GM18507 (cell line): ENCODE measurements around the gene FAM120A.

Experiments
- DNase-seq: peaks from one replicate; pipeline ENCODE4 v3.0.0; 2011; ENCODE audit warnings: low read depth; ENCODE audit not compliant: insufficient read length; ENCODE audit errors: extremely low spot score
- FAIRE-seq: peaks from 2 replicates; lab custom pipeline; 2011; peaks lifted over from hg19 to GRCh38; lab: Jason Lieb, UNC

Gene FAM120A

DNA sequence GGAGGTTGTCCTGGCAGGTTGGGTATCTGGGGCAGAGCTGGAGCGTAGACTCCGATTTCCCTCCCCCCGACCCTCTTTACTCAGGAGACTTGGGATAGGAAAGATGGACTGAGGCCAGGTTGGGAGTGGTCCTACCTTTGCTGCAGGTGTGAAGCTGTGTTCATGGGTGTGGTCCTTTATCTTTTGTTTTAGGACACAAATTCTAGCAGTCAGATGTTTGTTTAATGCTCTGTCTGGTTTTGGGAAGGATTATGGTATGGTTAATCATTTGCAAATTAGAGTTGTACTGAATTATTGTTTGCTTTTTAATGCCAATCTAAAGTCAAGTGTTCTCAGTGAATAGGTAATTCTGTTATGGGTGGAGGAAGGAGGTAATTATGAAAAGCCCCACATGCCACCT is 16.0 kb downstream of the FAM120A start:
- no peak for FAIRE-seq
- no peak for DNase-seq

DNA sequence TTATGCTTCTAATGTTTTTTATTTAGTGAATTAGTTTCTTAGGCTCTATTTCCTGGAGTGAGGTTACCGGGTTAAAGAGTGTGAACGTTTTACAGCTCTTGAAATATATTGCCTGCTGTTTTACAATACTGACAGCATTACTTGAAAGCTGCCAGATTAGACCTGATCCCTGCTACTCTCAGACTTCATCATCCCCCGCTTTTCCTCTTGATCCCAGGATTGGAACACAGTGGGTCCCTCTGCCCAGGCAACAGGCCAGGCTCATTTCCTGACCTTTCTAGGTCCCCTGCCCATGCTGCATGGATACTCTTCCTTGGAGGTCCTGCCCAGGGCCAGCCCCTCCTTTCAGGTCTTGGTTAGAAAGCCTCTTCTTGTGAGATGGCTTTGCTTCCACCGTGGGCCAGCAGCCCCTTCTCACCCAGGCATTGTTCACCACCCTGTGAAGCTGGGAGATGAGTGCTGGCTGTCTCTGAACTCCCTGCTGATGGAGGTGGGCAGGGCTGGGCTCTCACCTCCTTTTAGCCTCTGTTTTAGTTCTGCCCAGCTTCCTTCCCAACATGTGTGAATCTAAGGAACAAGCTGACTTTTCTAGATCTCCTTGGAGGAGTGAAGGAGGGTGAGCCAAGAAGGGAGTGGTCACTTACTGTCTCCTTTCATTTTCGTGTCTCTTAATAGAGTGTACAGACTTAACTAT is 17.4 kb downstream of the FAM120A start:
- DNase-seq (no peak), FAIRE-seq (no peak)

DNA sequence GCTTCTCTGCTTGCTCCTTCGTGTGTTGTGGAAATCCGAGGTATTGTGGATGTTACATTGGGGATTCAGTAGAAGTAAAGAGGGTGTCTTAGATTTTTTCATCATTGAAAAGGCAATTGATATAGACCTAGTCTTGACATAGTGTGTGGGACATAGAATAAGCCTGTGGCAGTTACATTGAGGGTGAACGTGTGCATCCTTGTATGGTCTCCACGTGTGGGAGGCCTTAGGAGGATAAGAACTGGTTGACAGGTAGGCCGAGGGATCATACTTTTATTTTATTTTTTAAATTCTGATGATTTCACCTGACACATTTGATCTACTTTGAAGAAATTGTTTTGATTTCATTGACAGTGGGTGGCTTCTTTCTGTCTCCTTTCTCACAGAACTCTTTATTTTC is 18.9 kb downstream of the FAM120A start:
- DNase-seq (no peak), FAIRE-seq (no peak)

DNA sequence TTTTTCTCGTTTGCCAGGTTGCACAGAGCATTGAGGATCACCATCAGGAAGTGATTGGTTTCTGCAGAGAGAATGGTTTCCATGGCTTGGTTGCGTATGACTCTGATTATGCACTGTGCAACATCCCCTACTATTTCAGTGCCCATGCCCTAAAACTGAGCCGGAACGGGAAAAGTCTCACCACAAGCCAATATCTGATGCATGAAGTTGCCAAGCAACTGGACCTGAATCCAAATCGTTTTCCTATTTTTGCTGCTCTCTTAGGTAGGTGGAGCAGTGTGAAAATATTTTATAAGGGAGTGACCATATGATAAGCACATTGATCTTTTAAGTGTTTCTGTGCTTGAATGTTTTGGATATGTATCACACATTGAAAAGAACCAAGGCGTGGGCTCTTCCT is 19.6 kb downstream of the FAM120A start:
- no peak for DNase-seq
- FAIRE-seq: no peak

DNA sequence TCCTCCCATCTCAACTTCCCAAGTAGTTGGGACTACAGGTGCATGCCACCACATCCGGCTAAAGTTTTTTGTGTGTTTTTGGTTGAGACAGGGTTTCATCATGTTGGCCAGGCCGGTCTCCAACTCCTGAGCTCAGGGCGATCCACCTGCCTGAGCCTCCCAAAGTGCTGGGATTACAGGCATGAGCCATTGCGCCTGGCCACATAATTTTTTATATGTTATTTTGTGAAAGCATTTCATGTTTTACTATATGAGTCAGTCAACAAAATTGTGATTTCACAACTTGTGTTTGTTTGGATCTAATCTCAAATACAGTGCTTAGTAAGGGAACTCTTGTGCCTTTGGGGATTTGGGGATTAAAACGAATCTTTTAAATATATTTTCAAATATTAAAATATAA is 21.9 kb downstream of the FAM120A start:
- FAIRE-seq (no peak), DNase-seq (no peak)

DNA sequence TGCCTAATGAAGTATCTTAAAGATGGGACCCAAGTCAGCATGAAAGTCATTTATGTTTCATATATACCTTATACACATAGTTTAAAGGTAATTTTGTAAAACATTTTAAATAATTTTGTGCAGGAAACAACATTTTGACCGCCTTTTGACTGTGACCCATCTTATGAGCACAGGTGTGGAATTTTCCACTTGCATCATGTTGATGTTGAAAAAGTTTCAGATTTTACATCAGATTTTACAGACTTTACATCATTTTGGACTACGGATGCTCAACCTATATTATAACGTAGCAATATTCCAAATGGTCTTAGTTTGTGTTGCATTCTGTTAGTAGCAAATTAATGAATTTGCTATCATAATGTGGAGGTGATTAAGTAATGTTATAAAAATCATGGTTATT is 23.6 kb downstream of the FAM120A start:
- FAIRE-seq (no peak), DNase-seq (no peak)

DNA sequence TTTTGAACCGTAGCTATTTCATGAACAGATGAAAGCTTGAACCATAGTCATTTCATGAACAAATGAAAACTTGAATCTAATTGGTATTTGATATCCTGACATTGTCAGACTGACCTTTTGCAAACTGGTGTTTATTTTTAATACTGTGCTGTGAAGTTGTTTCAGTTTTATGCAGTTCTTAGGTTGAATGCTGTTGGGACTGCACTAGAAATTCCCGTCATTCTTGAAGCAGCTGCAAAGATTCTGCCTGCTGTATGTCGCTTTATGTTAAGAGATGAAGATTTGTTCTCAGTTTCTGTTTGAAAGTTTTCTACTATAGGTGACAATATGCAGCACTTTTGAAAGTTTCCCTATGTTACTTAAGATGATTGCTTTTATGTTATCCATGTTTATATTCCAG is 24.4 kb downstream of the FAM120A start:
- DNase-seq: no peak
- FAIRE-seq: peak; percentile 21

DNA sequence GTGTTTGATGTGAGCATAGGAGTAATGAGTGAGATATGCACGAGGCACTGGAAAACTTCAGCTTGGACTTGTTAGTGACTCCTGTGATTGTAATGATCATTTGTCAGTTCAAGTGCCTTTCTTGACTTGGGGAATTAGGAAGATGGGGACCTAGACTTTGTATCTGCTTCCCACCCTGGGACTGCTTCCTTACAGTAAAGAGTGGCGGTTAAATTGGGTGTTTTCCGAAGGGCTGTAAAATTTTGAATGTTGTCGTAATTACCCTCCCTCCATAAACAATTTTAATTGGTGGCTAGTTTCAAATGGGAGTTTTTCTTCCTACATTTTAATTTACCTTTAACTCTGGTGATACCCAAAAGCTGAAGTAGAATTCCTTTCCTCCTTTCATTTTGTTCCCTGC is 25.4 kb downstream of the FAM120A start:
- DNase-seq: no peak
- no peak for FAIRE-seq

DNA sequence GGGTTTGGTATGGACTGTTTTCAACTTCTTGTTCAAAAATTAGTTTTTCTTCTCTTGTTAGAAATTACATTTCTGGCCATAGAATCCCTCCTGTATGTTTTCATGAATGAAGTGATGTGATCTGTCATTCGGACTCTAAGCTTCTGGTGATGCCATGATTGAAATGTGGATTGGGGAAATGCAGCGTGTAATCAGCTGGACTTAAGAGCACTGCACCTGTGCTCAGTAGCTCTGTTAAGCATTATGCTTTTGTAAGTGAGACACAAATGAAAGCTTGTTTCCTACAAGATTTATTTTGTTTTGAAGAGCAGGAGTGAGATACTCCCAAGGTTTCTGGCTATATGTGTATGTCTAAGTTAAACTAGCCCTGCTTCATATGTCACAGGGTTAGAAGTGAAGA is 25.9 kb downstream of the FAM120A start:
- no peak for FAIRE-seq
- DNase-seq: no peak

DNA sequence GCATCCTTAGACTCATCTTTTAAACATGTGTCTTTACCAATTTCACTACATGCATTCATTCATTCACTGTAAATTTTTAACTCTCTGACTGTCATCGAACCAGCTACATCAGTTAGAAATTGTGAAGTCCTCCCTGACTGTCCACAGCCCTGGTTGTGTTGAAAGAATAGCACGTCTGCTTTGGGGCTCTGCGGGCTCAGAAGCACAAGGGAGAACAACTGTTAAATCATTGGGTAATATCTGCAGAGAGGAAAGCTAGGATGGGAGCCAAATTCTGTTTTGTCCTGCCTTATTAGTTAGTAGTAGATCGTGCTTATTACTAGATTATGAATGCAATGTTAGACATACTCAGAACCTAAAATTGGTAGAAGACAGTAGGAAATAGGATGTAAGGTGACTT is 28.2 kb downstream of the FAM120A start:
- DNase-seq (no peak), FAIRE-seq (no peak)

DNA sequence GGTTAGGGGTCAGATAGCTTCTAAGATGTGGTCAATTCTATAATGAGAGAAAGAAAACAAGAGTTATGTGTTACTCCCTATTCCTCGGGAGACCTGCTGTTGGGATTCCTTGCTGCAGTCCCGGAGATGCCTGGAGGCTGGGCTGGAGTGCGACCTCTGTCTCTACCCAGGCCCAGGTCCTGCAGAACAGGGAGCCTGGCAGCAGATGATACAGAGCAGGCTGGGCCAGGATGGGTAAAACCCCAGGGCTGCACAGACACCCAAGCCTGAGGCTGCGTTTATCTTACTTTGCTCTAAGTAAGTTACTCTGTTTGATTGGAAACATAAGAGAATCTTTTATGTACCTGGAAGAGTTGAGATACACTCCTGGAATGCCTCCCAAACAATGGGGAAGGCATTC is 28.8 kb downstream of the FAM120A start:
- no peak for FAIRE-seq
- no peak for DNase-seq

DNA sequence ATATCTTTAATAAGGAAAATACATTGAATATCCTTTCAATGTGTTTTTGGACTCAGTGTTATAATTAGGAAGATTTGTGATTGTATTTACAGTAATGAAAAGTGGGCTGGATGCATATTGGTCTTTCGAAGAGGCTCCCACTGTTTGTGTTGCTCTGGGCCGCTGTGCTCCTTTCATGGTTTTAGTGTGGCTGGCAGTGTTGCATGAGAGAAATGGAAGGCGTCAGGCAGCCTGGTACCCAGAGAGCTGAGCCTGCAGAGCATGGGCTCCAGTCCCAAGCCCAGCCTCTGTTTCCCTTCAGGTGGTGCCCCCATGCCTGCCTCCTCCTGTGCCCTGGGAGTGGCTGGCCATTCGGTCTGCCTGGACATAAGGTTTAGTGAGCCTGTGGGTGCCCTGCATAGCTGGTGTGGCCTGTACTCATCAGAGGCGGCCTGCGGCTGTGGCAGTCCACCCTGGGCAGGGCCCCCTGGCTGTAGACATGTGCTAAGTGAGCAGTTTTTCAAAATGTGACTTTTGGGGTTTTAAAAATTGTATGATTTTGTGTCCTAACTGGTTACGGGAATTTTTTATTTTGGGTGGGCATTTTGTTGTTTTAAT is 29.3 kb downstream of the FAM120A start:
- no peak for FAIRE-seq
- no peak for DNase-seq

DNA sequence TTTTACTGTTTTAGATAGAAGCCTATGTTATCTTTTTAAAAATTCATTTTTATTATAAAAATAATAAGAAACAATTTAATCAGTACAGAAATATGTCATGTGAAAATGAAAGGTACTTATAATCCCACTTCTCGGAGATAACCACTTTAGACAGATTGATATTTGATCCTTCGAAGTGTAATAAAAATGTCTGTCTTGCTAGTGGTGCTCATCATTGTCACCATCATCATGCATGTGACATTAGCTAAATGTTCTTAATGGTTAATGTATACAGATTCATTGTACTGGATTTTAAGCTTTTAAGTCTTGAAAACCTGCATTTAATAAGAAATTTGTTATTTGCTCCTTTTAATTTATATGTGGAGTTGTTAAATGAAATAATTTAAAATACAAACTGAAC is 32.0 kb downstream of the FAM120A start:
- FAIRE-seq (no peak), DNase-seq (no peak)

DNA sequence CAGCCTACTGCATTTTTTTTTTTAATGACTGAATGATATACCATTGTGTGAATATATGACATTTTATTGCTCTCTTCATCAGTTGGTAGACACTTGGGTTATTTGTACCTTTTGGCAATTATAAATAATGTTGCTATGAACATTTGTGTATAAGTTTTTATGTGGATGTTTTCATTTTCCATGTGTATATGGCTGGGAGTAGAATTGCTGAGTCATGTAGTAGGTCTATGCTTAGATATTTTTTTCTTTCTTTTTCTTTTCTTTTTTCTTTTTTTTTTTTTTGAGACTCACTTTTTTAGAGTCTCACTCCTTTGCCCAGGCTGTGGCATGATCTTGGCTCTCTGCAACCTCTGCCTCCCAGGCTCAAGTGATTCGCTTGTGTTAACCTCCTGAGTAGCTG is 34.8 kb downstream of the FAM120A start:
- DNase-seq (no peak), FAIRE-seq (no peak)

DNA sequence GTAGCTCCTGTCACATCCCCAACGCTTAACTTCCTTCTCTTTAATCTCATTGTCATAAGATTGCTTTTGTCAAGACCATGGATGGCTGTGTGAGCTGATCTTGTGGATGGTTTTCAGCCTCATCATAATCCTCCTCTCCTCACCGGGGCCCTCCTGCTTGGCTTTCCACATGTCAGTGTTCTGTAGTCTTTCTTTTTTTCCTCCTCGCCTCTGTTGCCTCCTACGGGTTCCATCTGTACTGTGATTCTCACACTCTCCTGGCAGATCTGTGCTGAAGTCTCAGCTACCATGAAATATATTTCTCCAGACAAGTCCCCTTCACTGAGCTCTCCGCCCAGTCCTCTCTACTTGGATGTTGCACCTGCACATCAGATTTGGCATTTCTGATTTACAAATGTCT is 36.8 kb downstream of the FAM120A start:
- FAIRE-seq (no peak), DNase-seq (no peak)

DNA sequence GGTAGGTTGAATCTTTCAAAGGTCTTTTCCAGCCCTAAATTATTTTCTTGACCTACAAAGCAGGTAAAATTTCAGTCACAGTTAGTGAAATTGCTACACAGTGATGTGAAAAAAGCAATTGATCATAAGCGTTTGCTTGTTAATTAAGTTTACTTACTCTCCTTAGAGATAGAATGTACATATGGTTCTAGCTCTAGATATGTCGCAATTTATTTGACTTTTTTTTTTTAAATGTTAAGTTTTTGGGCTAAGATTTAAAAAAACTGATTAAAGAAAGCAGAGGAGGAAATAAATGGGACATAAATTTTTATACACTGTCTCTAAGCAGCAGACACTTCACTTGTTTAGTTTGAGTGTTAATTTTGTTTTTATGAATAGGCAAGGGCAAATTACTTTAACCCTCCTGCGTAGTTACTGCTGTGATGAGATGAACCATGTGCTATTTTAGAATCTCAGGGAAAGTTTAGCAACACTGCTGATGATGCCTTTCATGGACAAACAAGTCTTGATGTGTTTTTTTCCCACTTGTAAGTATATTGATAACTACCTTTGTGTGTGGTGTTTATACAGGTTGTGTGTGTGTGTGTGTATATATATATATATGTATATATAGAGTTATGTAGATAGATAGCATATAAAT is 40.2 kb downstream of the FAM120A start:
- FAIRE-seq: no peak

DNA sequence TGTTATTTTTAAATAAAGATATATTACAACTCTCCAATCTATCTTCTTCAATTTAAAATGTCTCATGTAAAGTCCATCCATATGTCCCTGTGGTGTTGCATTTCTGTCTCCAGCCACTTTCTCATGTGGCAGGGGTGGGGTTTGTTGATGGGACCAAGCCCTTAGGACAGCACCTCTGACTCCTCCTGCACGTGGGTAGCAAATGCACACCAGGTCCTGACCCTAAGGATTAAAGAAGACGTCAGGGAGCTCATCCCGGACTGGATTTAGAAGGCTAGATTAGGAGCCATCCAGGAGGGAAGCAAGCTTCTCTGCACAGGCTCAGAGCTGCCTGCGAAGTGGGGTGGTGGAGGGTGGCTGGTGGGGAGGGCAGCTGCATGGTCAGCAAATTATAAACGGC is 40.8 kb downstream of the FAM120A start:
- no peak for FAIRE-seq
- DNase-seq: no peak

More for the DNA sequence above, 40.2 kb downstream of the FAM120A start:
- DNase-seq: no peak

DNA sequence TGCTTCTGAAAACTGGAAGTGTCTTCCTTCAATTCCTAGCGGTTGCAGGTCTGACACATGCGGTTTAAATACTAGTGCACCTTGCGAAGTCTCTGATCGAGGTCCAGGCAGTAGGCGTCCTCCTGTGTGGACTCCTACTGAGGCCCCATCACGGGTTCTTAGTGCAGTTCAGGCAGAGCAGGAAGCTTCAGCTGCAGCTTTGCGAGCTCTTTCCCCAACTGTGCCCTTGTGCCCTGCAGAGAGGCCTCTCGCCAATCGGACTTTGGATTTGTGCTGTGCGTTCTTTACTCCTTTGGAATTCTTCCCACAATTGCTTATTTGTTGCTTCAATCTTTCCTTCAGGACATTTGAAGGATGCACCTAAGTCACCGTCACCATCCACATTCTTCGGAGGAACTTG is 42.5 kb downstream of the FAM120A start:
- FAIRE-seq: no peak

DNA sequence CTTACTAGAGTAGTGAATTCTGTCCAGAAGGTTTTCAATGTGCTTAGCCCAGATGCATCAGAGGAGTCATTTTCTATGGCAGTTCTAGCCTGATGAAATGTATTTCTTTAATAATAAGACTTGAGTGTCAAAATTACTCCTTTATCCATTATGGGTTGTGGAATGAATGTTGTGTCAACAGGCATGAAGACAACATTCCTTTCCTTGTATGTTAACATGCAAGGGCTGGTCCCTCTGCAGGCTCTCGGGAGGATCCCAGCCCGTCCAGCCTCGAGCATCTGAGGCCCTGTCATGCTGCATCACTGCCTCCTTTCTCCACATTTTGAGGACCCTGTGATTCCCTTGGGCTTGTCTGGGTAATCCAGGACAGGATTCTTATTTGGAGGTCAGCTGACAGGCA is 44.8 kb downstream of the FAM120A start:
- FAIRE-seq: no peak
- no peak for DNase-seq

More for the DNA sequence above, 42.5 kb downstream of the FAM120A start:
- DNase-seq: no peak

DNA sequence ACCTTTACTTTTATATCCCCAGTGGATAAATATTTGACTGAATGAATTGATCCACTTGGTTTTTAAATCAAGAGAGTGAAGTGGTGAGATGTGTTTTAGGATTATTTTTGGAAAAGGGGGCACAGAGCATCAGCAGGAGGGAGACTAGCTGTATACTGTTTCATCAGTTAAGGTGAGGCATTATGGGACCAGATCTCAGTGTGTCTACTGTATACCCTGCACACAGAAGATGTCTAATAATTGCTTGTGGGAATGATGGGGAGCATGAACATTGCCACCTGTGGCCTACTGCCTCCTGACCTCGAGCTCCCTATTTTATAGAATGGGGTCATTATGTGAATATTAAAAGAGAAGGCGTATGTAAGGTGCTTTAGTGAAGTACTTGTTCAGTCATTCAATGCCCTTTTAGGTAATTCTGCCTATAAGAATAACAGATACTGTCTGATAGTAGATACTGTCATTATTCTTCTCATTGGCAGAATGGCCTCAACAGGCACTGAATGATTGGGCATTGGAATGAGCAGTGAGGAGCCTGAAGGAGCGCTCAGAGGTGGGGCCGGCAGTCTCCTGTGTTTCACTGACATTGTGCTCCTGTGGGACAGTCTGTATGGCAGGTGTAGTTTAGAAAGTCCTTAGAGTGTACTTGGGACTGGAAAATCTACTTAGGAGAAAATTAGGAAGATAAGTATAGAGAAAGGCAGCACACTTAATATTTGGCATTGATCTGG is 49.2 kb downstream of the FAM120A start:
- FAIRE-seq: no peak

DNA sequence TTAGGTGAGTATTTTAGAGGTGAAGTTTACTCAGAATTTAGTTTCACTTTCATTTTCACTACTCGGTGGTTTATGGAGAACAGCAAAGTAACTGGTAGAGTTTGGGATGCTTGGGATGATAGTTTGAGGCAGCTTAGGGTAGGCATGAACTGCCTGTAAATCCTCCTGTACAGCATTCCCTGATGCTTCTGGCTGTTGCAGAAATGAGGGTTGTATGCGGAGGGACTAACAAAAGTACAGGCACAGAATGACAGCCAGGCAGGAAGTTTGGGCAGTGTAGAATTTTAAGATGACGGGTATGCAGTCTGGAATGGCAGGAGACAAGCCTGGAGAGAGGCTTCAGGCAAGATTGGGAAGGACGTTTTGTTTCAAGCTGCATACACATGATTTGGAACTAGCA is 49.9 kb downstream of the FAM120A start:
- FAIRE-seq: no peak
- no peak for DNase-seq

More for the DNA sequence above, 49.2 kb downstream of the FAM120A start:
- DNase-seq: no peak
